ENCODE measurements around the gene RABL3.
"Not testable (repeated sequence)": the region's sequence is repeated elsewhere in the genome, so short reads cannot be mapped to it uniquely, and the experiment has no call there.

RABL3 gene

GRCh38 chr3:120642368-120642948, 99.9 kb downstream of the RABL3 start:
- no peak for DNase-seq

- DNase-seq: no peak
Observed at GRCh38 chr3:120641696-120642246, 100.5 kb downstream of the RABL3 start.

GRCh38 chr3:120640231-120640630, 102.1 kb downstream of the RABL3 start:
- DNase-seq: no peak

GRCh38 chr3:120638820-120639219, 103.5 kb downstream of the RABL3 start:
- DNase-seq: not testable (repeated sequence)

GRCh38 chr3:120637851-120638559, 104.3 kb downstream of the RABL3 start:
- DNase-seq: no peak

- DNase-seq: no peak
Observed at GRCh38 chr3:120636795-120637401, 105.4 kb downstream of the RABL3 start.

All from 8988T (cell line).